PC-9 (cell line): ENCODE measurements around the gene ACOXL.

Source experiments
- EZH2 ChIP-seq: fragments of 200-600 bp; sonication (generic); IDR thresholded peaks from 2 replicates; pipeline ENCODE4 v1.8.0; 2017; ENCODE audit warnings: antibody characterized with exemption, low read depth
- TF ChIP-seq, protein P1 (sequence below): fragments of 200-600 bp; sonication (generic); conservative IDR thresholded peaks from 2 replicates; pipeline ENCODE4 v1.6.1; 2017; ENCODE audit warnings: mixed run types, antibody characterized with exemption, mild to moderate bottlenecking, moderate library complexity

DNA sequence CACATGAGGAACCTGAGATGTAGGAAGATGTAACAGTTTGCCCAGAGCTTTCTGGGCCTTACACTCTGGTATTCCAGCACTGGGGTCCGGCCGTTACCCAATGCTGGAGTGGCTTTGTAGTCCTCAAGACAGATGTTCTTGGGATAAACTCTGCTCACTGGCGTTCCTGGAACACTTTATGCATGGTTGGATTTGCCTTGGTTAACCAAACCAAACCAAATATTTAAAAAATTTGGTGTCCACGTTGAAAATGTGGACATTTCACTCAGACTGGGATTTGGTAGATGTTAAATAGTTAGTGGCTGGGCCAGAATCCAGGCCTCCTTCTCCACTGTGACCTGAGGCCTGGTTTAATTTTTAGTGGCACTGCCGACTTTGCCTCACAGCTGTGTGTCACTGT, 81.5 kb downstream of the ACOXL start:
- TF ChIP-seq, protein P1, sequence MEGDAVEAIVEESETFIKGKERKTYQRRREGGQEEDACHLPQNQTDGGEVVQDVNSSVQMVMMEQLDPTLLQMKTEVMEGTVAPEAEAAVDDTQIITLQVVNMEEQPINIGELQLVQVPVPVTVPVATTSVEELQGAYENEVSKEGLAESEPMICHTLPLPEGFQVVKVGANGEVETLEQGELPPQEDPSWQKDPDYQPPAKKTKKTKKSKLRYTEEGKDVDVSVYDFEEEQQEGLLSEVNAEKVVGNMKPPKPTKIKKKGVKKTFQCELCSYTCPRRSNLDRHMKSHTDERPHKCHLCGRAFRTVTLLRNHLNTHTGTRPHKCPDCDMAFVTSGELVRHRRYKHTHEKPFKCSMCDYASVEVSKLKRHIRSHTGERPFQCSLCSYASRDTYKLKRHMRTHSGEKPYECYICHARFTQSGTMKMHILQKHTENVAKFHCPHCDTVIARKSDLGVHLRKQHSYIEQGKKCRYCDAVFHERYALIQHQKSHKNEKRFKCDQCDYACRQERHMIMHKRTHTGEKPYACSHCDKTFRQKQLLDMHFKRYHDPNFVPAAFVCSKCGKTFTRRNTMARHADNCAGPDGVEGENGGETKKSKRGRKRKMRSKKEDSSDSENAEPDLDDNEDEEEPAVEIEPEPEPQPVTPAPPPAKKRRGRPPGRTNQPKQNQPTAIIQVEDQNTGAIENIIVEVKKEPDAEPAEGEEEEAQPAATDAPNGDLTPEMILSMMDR = no peak
- no peak for TF ChIP-seq EZH2
